GM23248 (cell line): ENCODE results near the gene LRIG3. TPM values are rescaled to one million over a fixed set of nuclear protein-coding genes. Genes with fewer than 3 reads are reported as not detected.
"Not testable (repeated sequence)": the region's sequence is repeated elsewhere in the genome, so short reads cannot be mapped to it uniquely, and the experiment has no call there.

Experiments used
- DNase-seq: peaks from one replicate; pipeline ENCODE4 v3.0.0-alpha.2; 2015
- H2AFZ ChIP-seq: fragments of 200-600 bp; sonication (generic); 2 replicates; pipeline ENCODE4 v1.6.1; 2016; ENCODE audit warnings: antibody characterized with exemption
- H3F3A ChIP-seq: fragments of 200-600 bp; sonication (generic); 2 replicates; pipeline ENCODE4 v1.6.1; 2016; ENCODE audit warnings: mild to moderate bottlenecking, antibody characterized with exemption, mixed run types; ENCODE audit not compliant: insufficient read depth
- H3K27ac ChIP-seq: fragments of 200-600 bp; sonication (generic); 2 replicates; pipeline ENCODE4 v1.5.1; 2016; ENCODE audit warnings: mild to moderate bottlenecking
- H3K27me3 ChIP-seq: fragments of 200-600 bp; sonication (generic); replicated peaks from 2 replicates; pipeline ENCODE4 v1.6.1; 2016; ENCODE audit warnings: mild to moderate bottlenecking; ENCODE audit not compliant: insufficient read depth
- H3K36me3 ChIP-seq: fragments of 200-600 bp; sonication (generic); 2 replicates; pipeline ENCODE4 v1.6.1; 2016; ENCODE audit warnings: low read depth, mild to moderate bottlenecking
- H3K4me1 ChIP-seq: fragments of 200-600 bp; sonication (generic); 2 replicates; pipeline ENCODE4 v1.6.1; 2016; ENCODE audit warnings: mild to moderate bottlenecking; ENCODE audit not compliant: insufficient read depth
- H3K4me2 ChIP-seq: fragments of 200-600 bp; sonication (generic); one replicate; pipeline ENCODE4 v1.6.1; 2016; ENCODE audit warnings: mild to moderate bottlenecking; ENCODE audit not compliant: unreplicated experiment
- H3K4me3 ChIP-seq: fragments of 200-600 bp; sonication (generic); 2 replicates; pipeline ENCODE4 v1.5.1; 2016; ENCODE audit warnings: mild to moderate bottlenecking
- H3K79me2 ChIP-seq: fragments of 200-600 bp; sonication (generic); 2 replicates; pipeline ENCODE4 v1.6.1; 2016; ENCODE audit warnings: mild to moderate bottlenecking; ENCODE audit not compliant: insufficient read depth
- H3K9ac ChIP-seq: fragments of 200-600 bp; sonication (generic); 2 replicates; pipeline ENCODE4 v1.6.1; 2016; ENCODE audit warnings: mild to moderate bottlenecking
- H3K9me2 ChIP-seq: fragments of 200-600 bp; sonication (generic); 2 replicates; pipeline ENCODE4 v1.6.1; 2016; ENCODE audit warnings: mixed run types, mild to moderate bottlenecking, moderate library complexity; ENCODE audit not compliant: insufficient read depth
- H3K9me3 ChIP-seq: fragments of 200-600 bp; sonication (generic); one replicate; pipeline ENCODE4 v1.6.1; 2017; ENCODE audit warnings: low read depth
- H4K20me1 ChIP-seq: fragments of 200-600 bp; sonication (generic); 2 replicates; pipeline ENCODE4 v1.6.0; 2016; ENCODE audit not compliant: insufficient read depth
- EZH2 ChIP-seq: fragments of 200-600 bp; sonication (generic); IDR thresholded peaks from 2 replicates; pipeline ENCODE4 v1.6.1; 2018; ENCODE audit warnings: antibody characterized with exemption, mild to moderate bottlenecking; ENCODE audit not compliant: insufficient read depth, poor library complexity, severe bottlenecking
- EZH2phosphoT487 ChIP-seq: fragments of 200-600 bp; sonication (generic); IDR thresholded peaks from 2 replicates; pipeline ENCODE4 v1.6.1; 2018; ENCODE audit warnings: antibody characterized with exemption, moderate library complexity, mild to moderate bottlenecking, low read depth; ENCODE audit not compliant: insufficient read depth
- WGBS, 2 experiments: methylation state at CpG; one replicate each; pipeline ENCODE4 v1.1.6; 2015 to 2017; ENCODE audit warnings: low lambda C conversion rate in 2 of 2, low coverage in 1 of 2; ENCODE audit errors: missing lambda C conversion rate in 2 of 2; 5-methylcytosine and 5-hydroxymethylcytosine counted together
- in situ Hi-C: fragments of 300-500 bp; cut with MboI; formaldehyde crosslinking; loops from 2 replicates; pipeline ENCODE4 v1.15.0; 2020
- polyA plus RNA-seq: library from polyadenylated mRNA; unstranded; fragments of >200 nt; fragmentation: Nextera tagmentation; extraction: Ambion mirVana; gene quantifications from 2 replicates; pipeline ENCODE4 v1.2.1, GENCODE V29; 2016
- total RNA-seq: library from RNA; depleted of rRNA; stranded (reverse); fragments of >200 nt; shearing (Covaris generic); gene quantifications from 2 replicates; pipeline ENCODE4 v1.2.3, GENCODE V29; 2014

LRIG3 gene
- total and polyA plus RNA-seq, 2 experiments from 2014 or later = 9.2 to 29.3 TPM

- Histone ChIP-seq H3K79me2 (peaks cover 99% of the 10 kb centered on the region), H3F3A (peaks cover 33% of the 10 kb centered on the region; the same call in 1 of the 2 replicates), H3K9me3 (no peaks in the 10 kb centered on the region), H3K9me2 (no peaks in the 10 kb centered on the region), H3K4me3 (peak overlapping the region; percentile 95), H3K27me3 (no peaks in the 10 kb centered on the region), H2AFZ (no peak overlapping the region), H3K27ac (peak overlapping the region; percentile 81), H3K9ac (peak overlapping the region; percentile 84), H3K36me3 (peaks cover 31% of the 10 kb centered on the region), H4K20me1 (no peaks in the 10 kb centered on the region), H3K4me1 (peaks cover 27% of the 10 kb centered on the region), H3K4me2 (peak overlapping the region; percentile 94)
- 8 to 13% methylated on average over 2 of the region's 2 CpGs for WGBS, 2 experiments
- in situ Hi-C loops = loop anchor here (10.0 kb wide), 2 partner anchors 170 to 240 kb away; no protein-coding TSS in a partner anchor
- no peak for DNase-seq
- no peak for TF ChIP-seq EZH2
- TF ChIP-seq EZH2phosphoT487 = no peak
Measured at GRCh38 chr12:58915037-58915436, 5.3 kb downstream of the LRIG3 start.

DNA sequence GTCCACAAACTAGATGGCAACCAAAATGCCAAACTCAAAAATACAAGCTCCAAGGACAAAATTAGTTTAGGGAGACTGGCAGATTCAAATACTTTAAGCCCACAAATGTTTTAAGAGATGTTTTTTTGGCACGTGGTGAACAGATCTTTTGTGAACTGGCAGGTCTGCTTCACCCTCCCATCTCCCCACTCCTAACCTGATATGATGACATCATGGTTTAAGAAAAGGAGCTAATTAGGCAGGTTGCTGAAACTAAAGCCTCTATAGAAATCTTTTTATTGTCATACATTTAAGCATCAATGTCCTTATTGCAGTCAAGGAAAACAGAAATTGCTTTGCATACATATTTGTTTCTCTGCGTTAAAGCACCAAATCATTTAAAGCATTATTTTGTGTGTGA is 5.8 kb downstream of the LRIG3 start:
- Histone ChIP-seq H3K9ac (peak overlapping the region; percentile 84; the same call in 1 of the 2 replicates), H3K36me3 (peaks cover 34% of the 10 kb centered on the region), H2AFZ (no peak overlapping the region), H3K9me3 (no peaks in the 10 kb centered on the region), H4K20me1 (no peaks in the 10 kb centered on the region), H3K4me3 (peak overlapping the region; percentile 95; the same call in 1 of the 2 replicates), H3K27me3 (no peaks in the 10 kb centered on the region), H3K27ac (no peak overlapping the region), H3K4me2 (peak overlapping the region; percentile 94), H3F3A (peaks cover 33% of the 10 kb centered on the region; the same call in 1 of the 2 replicates), H3K4me1 (peaks cover 27% of the 10 kb centered on the region), H3K9me2 (no peaks in the 10 kb centered on the region), H3K79me2 (peaks cover 100% of the 10 kb centered on the region)
- DNase-seq = peak; percentile 9
- in situ Hi-C loops = loop anchor here (10.0 kb wide), 2 partner anchors 170 to 240 kb away; no protein-coding TSS in a partner anchor
- WGBS, 2 experiments = 38 to 40% methylated on average over 2 of the region's 2 CpGs
- no peak for TF ChIP-seq EZH2phosphoT487

- H2AFZ ChIP-seq = no peak overlapping the region
- no peak for TF ChIP-seq EZH2
- no peak for TF ChIP-seq EZH2phosphoT487
- H3K27me3 ChIP-seq = no peaks in the 10 kb centered on the region
- in situ Hi-C loops = no loop called here
- no peak for DNase-seq
- H3K4me3 ChIP-seq = no peak overlapping the region
- no peak overlapping the region for H3K9ac ChIP-seq
- H3K9me3 ChIP-seq = no peaks in the 10 kb centered on the region
- H3K27ac ChIP-seq = no peak overlapping the region
- no peaks in the 10 kb centered on the region for H4K20me1 ChIP-seq
- WGBS, 2 experiments = 64 to 70% methylated on average over 4 of the region's 4 CpGs
- no peaks in the 10 kb centered on the region for H3K4me1 ChIP-seq
- no peak overlapping the region for H3K4me2 ChIP-seq
- H3K36me3 ChIP-seq = peaks cover 29% of the 10 kb centered on the region
- H3K9me2 ChIP-seq = no peaks in the 10 kb centered on the region
- no peaks in the 10 kb centered on the region for H3F3A ChIP-seq
- H3K79me2 ChIP-seq = peaks cover 70% of the 10 kb centered on the region
Measured at GRCh38 chr12:58907391-58907790, 12.9 kb downstream of the LRIG3 start.

GRCh38 chr12:58906917-58907316 is 13.4 kb downstream of the LRIG3 start:
- Histone ChIP-seq H2AFZ (no peak overlapping the region), H3K79me2 (peaks cover 65% of the 10 kb centered on the region), H3K27ac (no peak overlapping the region), H3K27me3 (no peaks in the 10 kb centered on the region), H3K9me3 (no peaks in the 10 kb centered on the region), H3K9ac (no peak overlapping the region), H3K4me1 (no peaks in the 10 kb centered on the region), H3K4me3 (no peak overlapping the region), H3K4me2 (no peak overlapping the region), H3F3A (no peaks in the 10 kb centered on the region), H3K36me3 (peaks cover 27% of the 10 kb centered on the region), H3K9me2 (no peaks in the 10 kb centered on the region), H4K20me1 (no peaks in the 10 kb centered on the region)
- no peak for DNase-seq
- TF ChIP-seq EZH2phosphoT487 (no peak), EZH2 (no peak)
- 82 to 91% methylated on average over 3 of the region's 3 CpGs for WGBS, 2 experiments
- in situ Hi-C loops = no loop called here

DNA sequence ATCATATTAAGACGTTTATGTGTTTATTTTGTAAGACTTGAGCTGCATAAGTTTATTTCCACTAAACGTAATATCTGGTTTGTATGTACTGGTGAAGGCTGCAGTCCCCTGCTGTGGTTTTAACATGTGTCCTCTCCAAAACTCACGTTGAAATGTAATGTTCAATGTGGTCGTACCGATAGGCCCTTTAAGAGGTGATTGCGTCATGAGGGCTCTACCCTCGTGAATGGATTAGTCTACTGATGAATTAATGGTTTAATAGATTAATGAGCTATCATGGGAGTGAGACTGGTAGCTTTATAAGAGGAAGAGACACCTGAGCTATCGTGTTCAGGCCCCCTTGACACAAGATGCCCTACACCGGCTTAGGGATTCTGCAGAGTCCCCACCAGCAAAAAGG is 14.9 kb downstream of the LRIG3 start:
- H4K20me1 ChIP-seq = no peaks in the 10 kb centered on the region; the same call in 1 of the 2 replicates
- TF ChIP-seq EZH2phosphoT487 (no peak), EZH2 (no peak)
- H3F3A ChIP-seq = no peaks in the 10 kb centered on the region
- H3K36me3 ChIP-seq = peaks cover 14% of the 10 kb centered on the region; the same call in 1 of the 2 replicates
- no peaks in the 10 kb centered on the region for H3K4me1 ChIP-seq
- no peaks in the 10 kb centered on the region for H3K9me2 ChIP-seq
- in situ Hi-C loops = no loop called here
- 77 to 78% methylated on average over 9 of the region's 9 CpGs for WGBS, 2 experiments
- H3K79me2 ChIP-seq = peaks cover 64% of the 10 kb centered on the region
- no peak for DNase-seq
- no peaks in the 10 kb centered on the region for H3K9me3 ChIP-seq
- H3K27me3 ChIP-seq = no peaks in the 10 kb centered on the region
- no peak overlapping the region for H3K27ac ChIP-seq
- H3K4me3 ChIP-seq = no peak overlapping the region
- no peak overlapping the region for H2AFZ ChIP-seq
- H3K9ac ChIP-seq = no peak overlapping the region
- no peak overlapping the region for H3K4me2 ChIP-seq

- H3K36me3 ChIP-seq, H3K4me3 ChIP-seq, H2AFZ ChIP-seq, H3K27ac ChIP-seq, in situ Hi-C loops, H3K4me2 ChIP-seq, H3F3A ChIP-seq, H3K4me1 ChIP-seq, H4K20me1 ChIP-seq, H3K9me2 ChIP-seq, H3K27me3 ChIP-seq, H3K9ac ChIP-seq, DNase-seq, H3K9me3 ChIP-seq: not testable (repeated sequence)
- WGBS, 2 experiments = 85 to 97% methylated on average over 1 of the region's 1 CpG
- H3K79me2 ChIP-seq = peaks cover 63% of the 10 kb centered on the region
Measured at GRCh38 chr12:58902726-58903125, 17.6 kb downstream of the LRIG3 start.
